Motor neuron (in vitro differentiated cells): ENCODE results near the gene ATP6V0E1. TPM values are rescaled to one million over a fixed set of nuclear protein-coding genes. Genes with fewer than 3 reads are reported as not detected.
"Not testable (repeated sequence)": the region's sequence is repeated elsewhere in the genome, so short reads cannot be mapped to it uniquely, and the experiment has no call there.

Source experiments
- ATAC-seq, 8 experiments: fragments of 200-7000 bp; cut with Tn5 transposase; replicated peaks in 6 of 8; 2 replicates each; pipeline ENCODE4 v1.8.0; 2021; ENCODE audit warnings: mild to moderate bottlenecking in 8 of 8, moderate library complexity in 8 of 8
- H3K27ac ChIP-seq, 2 donors: fragments of 250-450 bp; sonication (Bioruptor Pico); 2 replicates each; pipeline ENCODE4 v1.9.0; 2021; ENCODE audit warnings: antibody characterized with exemption in 2 of 2, mild to moderate bottlenecking in 2 of 2, moderate library complexity in 1 of 2
- H3K4me1 ChIP-seq, 2 donors: fragments of 250-450 bp; sonication (Bioruptor Pico); replicated peaks in 1 of 2; 2 replicates each; pipeline ENCODE4 v1.6.1; 2021; ENCODE audit warnings: antibody characterized with exemption in 2 of 2, mild to moderate bottlenecking in 2 of 2, moderate library complexity in 1 of 2
- H3K4me3 ChIP-seq, 5 donors: fragments of 250-450 bp; sonication (Bioruptor Pico); 2 replicates each; pipeline ENCODE4 v1.9.0; 2021; ENCODE audit warnings: antibody characterized with exemption in 5 of 5, mild to moderate bottlenecking in 5 of 5, moderate library complexity in 4 of 5
- WGBS, 10 experiments: fragments of 450-650 bp; shearing (Covaris generic); methylation state at CpG; one replicate each; pipeline ENCODE4 v1.0.0; 2022; 5-methylcytosine and 5-hydroxymethylcytosine counted together
- in situ Hi-C, 9 experiments: fragments of 400-800 bp; cut with MboI; loops; one replicate each; pipeline ENCODE4 v1.15.0; 2021; ENCODE audit warnings: low sequenced_read_pairs in 9 of 9, low pct_unique_long_range_greater_than_20kb in 2 of 9; ENCODE audit not compliant: unreplicated experiment in 9 of 9
- total RNA-seq, 8 experiments: library from RNA; unstranded; fragments of 300-600 nt; gene quantifications; 2 replicates each; pipeline versions ENCODE4 v1.2.3 to v1.2.4, GENCODE V29; 2022

The ATP6V0E1 gene
- total RNA-seq, 8 experiments from 2014 or later, result 34.5 to 352 (median 65.6) TPM

- Histone ChIP-seq H3K4me1 (peaks cover 10 to 15% of the 10 kb centered on the region in 2 donors), H3K27ac (no peak overlapping the region), H3K4me3 (no peak overlapping the region)
- in situ Hi-C loops, result no loop called here
- peak in 1 of 8 experiments; percentile 20 for ATAC-seq
- 48 to 100% (median 96%) methylated on average over 1 to 4 of the region's 4 CpGs; no CpG with 5 or more reads in 1 of the 10 experiments for WGBS, 10 experiments
Observed at GRCh38 chr5:173011566-173011965, 28.0 kb downstream of the ATP6V0E1 start.

GRCh38 chr5:173012882-173013281 is 29.3 kb downstream of the ATP6V0E1 start:
- 88 to 100% (median 96%) methylated on average over 1 to 4 of the region's 4 CpGs; no CpG with 5 or more reads in 1 of the 10 experiments for WGBS, 10 experiments
- ATAC-seq, result no peak
- Histone ChIP-seq H3K27ac (no peak overlapping the region), H3K4me1 (peaks cover 4 to 8% of the 10 kb centered on the region in 2 donors), H3K4me3 (no peak overlapping the region)
- in situ Hi-C loops, result no loop called here

DNA sequence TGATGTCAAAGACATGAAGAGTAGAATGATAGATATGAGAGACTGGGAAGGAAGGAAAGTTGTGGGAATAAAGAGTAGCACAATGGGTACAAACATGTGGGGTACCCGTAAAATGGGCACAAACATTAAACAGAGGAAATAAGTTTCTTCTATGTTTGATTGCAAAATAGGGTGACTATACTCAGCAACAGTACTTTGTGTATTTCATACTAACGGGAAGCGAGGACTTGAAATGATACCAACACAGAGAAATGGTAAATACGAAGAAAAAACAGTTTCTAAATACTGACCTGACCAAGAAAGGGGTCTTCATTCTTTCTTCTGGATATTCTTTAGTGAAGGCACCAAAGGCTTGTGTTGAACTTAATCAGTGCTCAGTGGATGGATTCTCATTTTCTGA is 31.1 kb downstream of the ATP6V0E1 start:
- WGBS, 10 experiments, result 90 to 100% (median 98%) methylated on average over 2 to 4 of the region's 4 CpGs
- ATAC-seq, result no peak
- Histone ChIP-seq H3K27ac (no peak overlapping the region), H3K4me3 (no peak overlapping the region), H3K4me1 (peaks cover 4% of the 10 kb centered on the region in 2 donors)
- in situ Hi-C loops, result no loop called here

DNA sequence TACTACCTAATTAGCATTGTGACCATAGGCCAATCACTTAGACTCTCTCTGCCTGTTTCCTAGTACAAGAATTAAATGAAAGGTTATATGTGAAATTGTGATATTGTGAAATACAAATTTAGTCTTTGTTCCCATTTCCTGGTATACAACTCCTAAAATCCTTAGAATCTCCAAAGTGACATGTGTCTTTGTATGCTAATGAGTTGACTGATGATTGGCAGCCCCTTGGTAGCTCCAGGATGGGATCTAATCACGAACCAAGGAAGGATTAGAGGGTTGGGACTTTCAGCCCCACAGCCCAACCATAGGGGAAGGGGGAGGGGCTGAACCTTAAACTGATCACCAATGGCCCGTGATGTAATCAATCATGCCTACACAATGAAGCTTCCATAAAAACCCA is 31.6 kb downstream of the ATP6V0E1 start:
- H3K27ac ChIP-seq, result no peak overlapping the region
- in situ Hi-C loops, result no loop called here
- ATAC-seq, result no peak

GRCh38 chr5:173015598-173016455 is 32.3 kb downstream of the ATP6V0E1 start:
- in situ Hi-C loops, result no loop called here
- no peak for ATAC-seq
- Histone ChIP-seq H3K4me1 (no peaks in the 10 kb centered on the region), H3K27ac (no peak overlapping the region), H3K4me3 (no peak overlapping the region)
- 80 to 100% (median 96%) methylated on average over 1 to 6 of the region's 13 CpGs; no CpG with 5 or more reads in 2 of the 10 experiments for WGBS, 10 experiments

More for the DNA sequence above, 31.6 kb downstream of the ATP6V0E1 start:
- H3K4me1 ChIP-seq, result peaks cover 3 to 4% of the 10 kb centered on the region in 2 donors
- WGBS, 10 experiments, result 92 to 100% (median 100%) methylated on average over 1 to 2 of the region's 2 CpGs; no CpG with 5 or more reads in 6 of the 10 experiments
- no peak overlapping the region for H3K4me3 ChIP-seq

DNA sequence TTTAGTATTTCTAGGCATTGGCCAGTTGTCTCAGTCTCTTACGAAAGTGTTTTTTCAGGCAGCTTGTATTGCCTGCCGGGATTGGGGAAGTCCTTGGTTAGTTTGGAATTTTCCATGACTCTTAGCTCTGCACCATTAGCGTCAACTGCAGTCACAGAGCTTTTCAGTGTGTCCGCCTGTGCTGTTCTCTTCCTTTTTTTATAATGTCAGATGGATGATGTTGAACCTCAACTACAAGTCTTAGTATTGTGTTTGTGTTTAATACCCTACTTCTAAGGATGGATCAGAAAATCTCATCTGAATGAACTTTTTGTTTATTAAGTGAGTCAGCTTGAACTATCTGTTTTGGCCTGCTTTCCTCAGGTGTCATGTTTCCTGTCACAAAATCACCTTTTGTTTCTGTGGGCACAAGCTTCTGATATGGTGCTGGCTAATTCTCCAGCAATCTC is 33.1 kb downstream of the ATP6V0E1 start:
- H3K4me1 ChIP-seq, result no peaks in the 10 kb centered on the region
- no peak overlapping the region for H3K4me3 ChIP-seq
- in situ Hi-C loops, result no loop called here
- no peak overlapping the region for H3K27ac ChIP-seq
- 47 to 93% (median 76%) methylated on average over 2 to 4 of the region's 4 CpGs; no CpG with 5 or more reads in 4 of the 10 experiments for WGBS, 10 experiments
- peak in 1 of 8 experiments; percentile 41 for ATAC-seq

- in situ Hi-C loops, H3K4me3 ChIP-seq, H3K4me1 ChIP-seq, ATAC-seq, H3K27ac ChIP-seq: not testable (repeated sequence)
- 0 to 100% (median 96%) methylated on average over 1 to 10 of the region's 15 CpGs; no CpG with 5 or more reads in 4 of the 10 experiments for WGBS, 10 experiments
Observed at GRCh38 chr5:173017087-173017486, 33.5 kb downstream of the ATP6V0E1 start.

- in situ Hi-C loops, result no loop called here
- no peak overlapping the region for H3K27ac ChIP-seq
- no peak for ATAC-seq
- H3K4me3 ChIP-seq, result no peak overlapping the region
- 81 to 100% (median 96%) methylated on average over 1 to 4 of the region's 4 CpGs; no CpG with 5 or more reads in 1 of the 10 experiments for WGBS, 10 experiments
- H3K4me1 ChIP-seq, result no peaks in the 10 kb centered on the region
Observed at GRCh38 chr5:173018358-173018757, 34.8 kb downstream of the ATP6V0E1 start.

DNA sequence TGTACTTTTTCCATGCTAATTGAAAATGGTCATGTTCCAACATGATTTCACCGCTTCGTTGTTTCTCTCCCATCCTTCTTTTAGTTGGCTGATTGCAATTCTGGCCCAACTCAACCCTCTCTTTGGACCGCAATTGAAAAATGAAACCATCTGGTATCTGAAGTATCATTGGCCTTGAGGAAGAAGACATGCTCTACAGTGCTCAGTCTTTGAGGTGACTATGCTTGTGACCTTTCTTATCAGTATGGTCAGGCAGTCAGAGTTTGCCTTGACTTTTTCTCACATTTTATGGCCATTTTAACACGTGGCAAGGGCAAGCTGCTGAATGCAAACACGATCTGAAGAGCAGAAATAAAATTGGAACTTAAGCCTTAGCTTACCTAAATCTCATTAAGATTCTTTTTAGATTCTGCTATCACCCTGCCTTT is 36.6 kb downstream of the ATP6V0E1 start:
- no peaks in the 10 kb centered on the region for H3K4me1 ChIP-seq
- no peak overlapping the region for H3K4me3 ChIP-seq
- ATAC-seq, result no peak
- H3K27ac ChIP-seq, result no peak overlapping the region
- 18 to 96% (median 80%) methylated on average over 2 to 5 of the region's 5 CpGs; no CpG with 5 or more reads in 1 of the 10 experiments for whole genome bisulfite sequencing, 10 experiments
- in situ Hi-C loops, result no loop called here

DNA sequence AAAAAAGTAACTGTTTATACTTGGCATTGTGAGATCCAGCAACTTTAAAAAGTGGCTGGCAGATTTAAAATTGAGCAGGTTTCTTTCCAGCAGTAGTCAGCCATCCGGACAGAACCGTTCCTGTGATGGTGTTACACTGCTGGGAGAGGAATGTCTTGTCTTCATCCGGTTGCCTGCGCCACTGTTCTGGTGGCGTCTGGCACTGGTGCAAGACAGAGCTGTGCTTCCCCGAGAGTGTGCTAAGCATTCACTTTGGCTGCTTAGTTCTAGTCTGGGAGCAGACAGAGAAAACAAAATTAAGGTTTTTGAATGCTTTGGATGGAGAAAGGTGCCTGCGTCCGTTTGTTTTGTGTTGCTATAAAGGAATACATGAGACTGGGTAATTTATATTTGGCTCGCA is 37.1 kb downstream of the ATP6V0E1 start:
- ATAC-seq, result peak in 1 of 8 experiments; percentile 60
- no peak overlapping the region for H3K4me3 ChIP-seq
- in situ Hi-C loops, result no loop called here
- 70 to 100% (median 91%) methylated on average over 2 to 9 of the region's 9 CpGs; no CpG with 5 or more reads in 1 of the 10 experiments for WGBS, 10 experiments
- no peak overlapping the region for H3K27ac ChIP-seq
- H3K4me1 ChIP-seq, result no peaks in the 10 kb centered on the region

DNA sequence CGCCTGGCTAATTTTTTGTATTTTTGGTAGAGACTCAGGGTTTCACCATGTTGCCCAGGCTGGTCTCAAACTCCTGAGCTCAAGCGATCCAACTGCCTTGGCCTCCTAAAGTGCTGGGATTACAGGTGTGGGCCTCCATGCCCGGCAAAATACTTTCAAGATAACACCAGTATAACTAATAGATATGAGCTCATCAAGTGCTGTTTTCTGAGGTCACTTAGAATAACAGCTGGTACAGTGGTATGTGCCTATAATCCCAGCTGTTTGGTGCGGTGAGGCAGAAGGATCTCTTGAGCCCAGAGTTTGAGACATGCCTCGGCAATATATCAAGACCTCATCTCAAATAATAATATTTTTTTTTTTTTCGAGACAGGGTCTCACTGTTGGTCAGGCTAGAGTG is 42.1 kb downstream of the ATP6V0E1 start:
- Histone ChIP-seq H3K27ac (no peak overlapping the region), H3K4me3 (no peak overlapping the region), H3K4me1 (peaks cover 0 to 3% of the 10 kb centered on the region in 2 donors)
- 70 to 100% (median 96%) methylated on average over 1 to 5 of the region's 6 CpGs; no CpG with 5 or more reads in 3 of the 10 experiments for WGBS, 10 experiments
- no peak for ATAC-seq
- in situ Hi-C loops, result no loop called here

DNA sequence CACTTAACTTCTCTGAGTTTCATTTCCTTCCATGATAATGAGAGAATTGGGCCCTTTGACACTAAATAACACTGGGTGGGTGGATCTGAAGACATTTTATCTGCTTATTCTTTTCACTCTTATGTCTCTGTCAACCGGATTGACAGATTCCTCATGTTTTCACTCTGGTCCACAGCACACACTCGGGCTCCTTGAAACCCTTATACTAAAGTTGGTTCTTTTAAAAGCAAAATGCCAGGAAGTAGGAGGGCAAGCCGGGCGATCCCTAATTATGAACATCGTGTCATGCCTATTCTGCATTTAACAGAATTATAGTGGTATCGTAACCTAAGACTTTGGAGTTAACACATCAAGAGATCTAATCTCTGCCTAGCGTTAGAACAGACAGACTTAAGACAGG is 44.3 kb downstream of the ATP6V0E1 start:
- 73 to 100% (median 95%) methylated on average over 1 to 7 of the region's 7 CpGs for WGBS, 10 experiments
- in situ Hi-C loops, result no loop called here
- no peak for ATAC-seq
- H3K4me1 ChIP-seq, result peaks cover 0 to 3% of the 10 kb centered on the region in 2 donors
- H3K4me3 ChIP-seq, result no peak overlapping the region
- H3K27ac ChIP-seq, result no peak overlapping the region

DNA sequence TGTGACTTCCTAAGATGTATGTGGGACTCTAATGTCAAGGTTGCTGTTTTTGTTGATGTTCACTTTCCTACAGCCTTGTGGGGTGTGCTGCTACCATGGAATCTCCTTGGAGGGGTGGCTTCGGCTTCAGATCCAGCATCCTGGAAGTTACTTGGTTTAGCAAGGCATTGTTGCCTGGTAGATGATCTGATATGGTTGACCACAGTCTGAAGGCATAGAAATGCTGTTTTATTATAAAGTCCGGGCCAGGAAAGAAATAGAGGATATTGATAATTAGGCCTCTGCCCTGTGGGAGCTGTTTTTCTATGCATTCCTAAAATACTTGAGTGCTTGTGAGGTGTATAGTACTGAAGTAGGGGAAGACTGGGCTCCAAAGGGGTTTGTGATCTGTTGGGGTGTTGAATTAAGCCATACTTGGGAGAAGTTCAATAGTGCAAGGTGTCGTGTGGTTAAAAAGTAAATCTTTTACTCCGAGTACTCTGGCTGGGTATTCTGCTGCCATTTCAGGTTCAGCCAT is 45.3 kb downstream of the ATP6V0E1 start:
- in situ Hi-C loops, result no loop called here
- H3K4me3 ChIP-seq, result no peak overlapping the region
- peaks cover 0 to 6% of the 10 kb centered on the region in 2 donors for H3K4me1 ChIP-seq
- ATAC-seq, result no peak
- H3K27ac ChIP-seq, result no peak overlapping the region
- WGBS, 10 experiments, result 60 to 100% (median 89%) methylated on average over 1 to 3 of the region's 4 CpGs; no CpG with 5 or more reads in 1 of the 10 experiments
